HG02678 (cell line): Measurements from ENCODE around the gene RPS21.
"Not testable (repeated sequence)": the region's sequence is repeated elsewhere in the genome, so short reads cannot be mapped to it uniquely, and the experiment has no call there.

Source experiments
- ATAC-seq: cut with Tn5 transposase; IDR thresholded peaks from one replicate; pipeline ENCODE4 v1.9.1; 2021; ENCODE audit warnings: mild to moderate bottlenecking, moderate library complexity; ENCODE audit not compliant: unreplicated experiment

Gene RPS21

DNA sequence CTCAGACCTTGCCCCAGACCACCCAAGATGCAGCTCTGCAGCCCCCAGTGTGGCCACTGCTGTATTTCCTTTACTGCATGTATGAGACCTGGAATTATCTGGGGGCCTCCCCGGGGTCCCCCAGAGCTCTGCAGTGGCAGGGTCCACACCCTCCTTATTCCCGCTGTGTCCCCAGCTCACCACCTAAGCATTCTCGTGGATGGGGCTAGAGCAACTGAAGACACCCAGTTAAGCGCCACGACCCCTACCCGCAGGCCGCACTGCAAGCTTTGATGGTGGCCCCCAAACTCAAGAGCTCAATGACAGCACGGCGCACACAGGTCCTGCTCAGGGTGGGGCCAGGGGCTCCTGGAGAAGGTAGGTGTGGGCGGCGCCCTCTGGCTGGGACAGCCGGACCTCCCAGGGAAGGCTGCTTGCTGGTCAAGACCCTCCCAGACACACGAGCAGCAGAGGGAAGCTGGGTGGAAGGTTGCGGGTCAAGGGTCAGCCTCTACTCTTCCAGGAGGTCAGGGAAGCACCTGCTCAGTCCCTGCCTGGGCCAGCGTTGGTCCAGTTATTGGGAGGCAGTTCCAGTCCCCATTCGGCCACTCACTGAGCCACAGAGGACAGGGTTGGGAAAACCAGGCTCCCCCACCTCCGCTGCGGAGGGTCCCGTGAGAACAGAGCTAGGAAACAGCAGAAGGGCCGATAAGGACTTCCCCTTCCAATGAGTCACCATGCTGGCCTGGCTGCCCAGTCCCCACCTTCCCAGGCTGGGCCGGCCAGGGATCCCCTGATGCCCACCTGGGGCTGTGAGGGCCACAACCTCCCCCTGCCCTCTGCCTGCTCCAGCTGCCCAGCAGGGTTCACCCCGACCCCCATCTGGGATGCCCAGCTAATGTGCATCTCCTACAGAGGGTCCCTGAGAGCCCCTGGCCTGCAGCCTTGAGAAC, 22.7 kb upstream of the RPS21 start:
- no peak for ATAC-seq

DNA sequence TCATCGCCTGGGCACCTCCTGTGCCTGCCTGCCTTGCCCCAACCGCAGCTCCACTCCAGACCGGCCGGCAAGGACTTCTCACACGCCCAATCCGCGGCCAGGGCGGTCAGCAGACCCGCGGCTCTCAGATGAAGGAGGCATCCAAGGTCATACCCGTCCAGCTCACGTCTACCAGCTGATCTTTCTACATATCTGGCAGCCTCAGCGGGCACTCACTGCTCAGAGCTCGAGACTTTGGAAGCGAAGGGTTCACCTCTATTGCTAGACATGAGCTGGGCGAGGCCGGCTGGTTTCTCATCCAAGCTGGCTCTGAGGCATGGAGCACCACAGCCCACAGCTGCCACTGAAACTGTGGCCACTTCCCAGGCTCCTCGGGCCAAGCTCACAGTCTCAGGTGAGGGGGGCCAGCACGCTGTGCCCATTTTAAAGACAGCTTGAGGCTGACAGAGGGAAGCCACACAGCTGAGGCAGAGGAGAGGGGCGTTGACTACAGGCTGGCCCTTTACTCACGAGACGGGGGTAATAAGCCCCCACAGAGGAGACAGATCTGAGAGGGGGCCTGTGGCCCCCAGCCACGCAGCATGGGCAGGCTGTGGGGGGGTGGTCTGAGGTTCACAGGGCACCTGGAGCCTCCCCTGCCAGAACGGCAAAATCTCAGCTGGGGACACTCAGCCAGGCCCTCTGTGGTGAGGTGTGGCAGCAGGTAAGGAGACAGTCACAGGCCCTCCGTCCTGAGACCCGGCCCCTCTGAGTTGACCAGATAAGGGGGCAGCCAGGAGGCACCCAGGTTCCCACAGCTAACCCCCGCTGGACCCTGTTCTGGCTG, 21.8 kb upstream of the RPS21 start:
- ATAC-seq: no peak

DNA sequence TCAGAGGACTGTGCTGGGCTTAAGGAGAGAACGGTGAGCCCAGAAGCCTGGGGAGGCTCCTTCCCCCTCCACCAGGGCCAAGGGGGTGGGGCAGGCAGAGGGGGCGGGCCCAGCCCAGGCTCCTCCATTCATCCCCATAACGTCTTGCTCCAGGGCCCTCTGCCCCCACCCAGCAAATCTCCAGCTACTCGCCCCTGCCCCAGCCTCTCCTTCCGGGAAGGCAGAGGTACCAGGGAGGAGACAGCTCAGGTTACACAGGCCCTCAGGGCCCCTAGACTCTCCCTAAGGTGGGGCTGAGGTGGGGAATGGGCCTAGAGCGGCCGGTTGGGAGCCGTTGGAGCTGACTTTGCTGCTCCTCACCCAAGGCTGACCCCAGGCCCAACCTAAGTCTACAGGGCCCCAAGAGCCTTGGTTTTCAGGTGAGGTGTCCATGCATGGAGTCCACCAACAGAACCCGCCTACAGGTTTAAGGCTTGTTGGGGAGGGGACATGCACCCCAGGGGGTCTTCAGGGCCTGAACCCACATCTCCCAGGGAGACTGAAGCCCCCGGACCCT, 21.0 kb upstream of the RPS21 start:
- ATAC-seq: no peak

DNA sequence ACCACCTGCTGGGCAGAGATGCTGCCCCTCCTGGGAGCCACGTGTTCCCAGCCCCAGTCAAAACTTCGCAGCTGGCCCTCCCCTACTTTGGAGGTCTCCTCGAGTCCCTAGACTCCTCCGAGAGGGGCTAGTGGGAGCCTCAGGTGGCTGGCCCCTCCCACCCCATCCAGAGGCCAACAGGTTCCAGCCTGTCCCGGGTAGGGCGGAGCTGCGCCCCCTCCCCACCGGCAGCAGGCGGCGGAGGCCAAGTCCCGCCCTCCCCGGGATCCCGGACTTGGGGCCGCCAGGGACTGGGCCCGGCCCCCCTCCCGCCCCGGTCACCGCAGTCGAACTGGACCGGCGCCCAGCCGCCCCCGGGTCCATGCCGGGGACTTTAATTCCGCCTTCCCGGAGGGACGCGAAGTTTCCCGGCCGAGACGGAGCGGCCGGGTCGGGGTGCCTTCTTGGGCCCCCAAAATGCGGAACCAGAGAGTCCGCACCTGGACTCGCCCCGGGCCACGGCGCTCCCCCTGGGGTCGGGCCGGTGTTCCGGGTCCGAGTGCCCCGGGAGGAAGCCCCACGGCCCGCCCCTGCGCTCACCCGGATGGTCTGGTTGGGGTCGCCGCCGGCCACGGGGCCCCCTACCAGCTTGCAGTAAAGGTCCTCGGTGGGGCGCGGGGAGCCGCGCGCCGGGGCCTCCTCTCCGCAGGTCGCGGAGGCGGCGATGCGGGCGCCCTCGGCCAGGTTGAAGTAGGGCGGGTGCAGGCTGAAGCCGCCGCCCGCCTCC, 20.4 kb upstream of the RPS21 start:
- ATAC-seq: no peak

DNA sequence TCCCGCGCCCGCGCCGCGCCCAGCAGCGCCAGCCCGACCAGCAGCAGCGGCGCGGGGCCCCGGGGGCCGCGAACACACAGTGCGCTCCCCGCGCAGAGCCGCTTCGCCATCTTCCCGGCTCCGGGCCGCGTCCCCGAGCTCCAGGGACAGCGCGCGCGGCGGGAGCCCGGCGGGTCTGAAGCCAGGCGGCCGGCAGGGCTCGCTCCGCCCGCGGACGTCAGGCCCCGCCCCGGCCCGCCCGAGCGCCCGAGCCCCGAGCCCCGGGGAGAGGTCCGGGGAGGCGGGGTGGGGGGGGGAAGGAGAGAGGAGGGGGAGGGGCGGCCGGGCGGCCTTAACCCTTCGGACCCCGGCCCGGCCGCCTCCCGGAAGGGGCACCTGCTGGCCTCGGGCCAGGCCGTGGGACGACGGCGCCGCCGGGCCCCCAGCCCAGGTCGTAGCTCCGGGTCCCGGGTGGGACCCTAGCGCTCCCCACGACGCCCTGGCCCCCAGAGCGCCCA, 19.7 kb upstream of the RPS21 start, which contains the start of gene LAMA5:
LAMA5 (minus strand) TSS at position 177 of the 497 bp plus-strand sequence; CDS start at position 110, 67 bp downstream.
- ATAC-seq: no peak

DNA sequence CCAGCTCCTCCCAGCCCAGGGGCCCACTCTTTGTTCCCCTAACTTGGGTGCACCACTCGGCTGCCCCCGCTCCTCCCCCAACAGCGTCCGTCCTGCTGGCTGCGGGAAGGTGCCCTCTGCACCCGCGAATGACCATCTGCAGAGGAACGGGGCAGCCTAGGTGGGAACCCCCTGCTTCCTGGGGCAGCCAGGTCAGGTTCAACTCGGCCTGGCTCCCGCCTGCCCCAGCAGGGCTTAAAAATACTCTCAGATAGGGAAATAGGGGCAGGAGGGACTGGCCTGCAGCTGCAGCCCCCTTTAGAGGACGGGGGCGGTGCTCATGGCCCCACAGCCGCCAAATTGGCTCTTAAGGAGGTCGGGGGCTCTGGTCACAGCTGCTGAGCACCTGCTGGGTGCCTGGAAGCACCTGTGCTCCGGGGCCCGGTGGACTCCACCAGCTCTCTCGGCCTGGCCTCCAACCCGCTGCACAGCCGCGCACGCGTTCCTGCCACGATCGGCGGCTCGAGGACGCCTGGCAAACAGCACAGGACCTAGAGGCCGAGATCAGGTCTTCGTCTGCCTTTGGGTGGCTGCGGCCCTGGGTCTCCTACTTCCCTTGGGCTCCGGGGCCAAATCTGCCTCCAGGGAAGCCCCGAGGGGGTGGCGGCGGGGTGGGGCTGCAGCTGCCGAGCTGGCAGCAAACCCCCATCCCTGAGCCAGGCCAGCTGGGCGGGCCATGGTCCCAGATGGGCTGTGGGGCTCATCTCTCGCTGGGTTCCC, 19.1 kb upstream of the RPS21 start:
- ATAC-seq: no peak

DNA sequence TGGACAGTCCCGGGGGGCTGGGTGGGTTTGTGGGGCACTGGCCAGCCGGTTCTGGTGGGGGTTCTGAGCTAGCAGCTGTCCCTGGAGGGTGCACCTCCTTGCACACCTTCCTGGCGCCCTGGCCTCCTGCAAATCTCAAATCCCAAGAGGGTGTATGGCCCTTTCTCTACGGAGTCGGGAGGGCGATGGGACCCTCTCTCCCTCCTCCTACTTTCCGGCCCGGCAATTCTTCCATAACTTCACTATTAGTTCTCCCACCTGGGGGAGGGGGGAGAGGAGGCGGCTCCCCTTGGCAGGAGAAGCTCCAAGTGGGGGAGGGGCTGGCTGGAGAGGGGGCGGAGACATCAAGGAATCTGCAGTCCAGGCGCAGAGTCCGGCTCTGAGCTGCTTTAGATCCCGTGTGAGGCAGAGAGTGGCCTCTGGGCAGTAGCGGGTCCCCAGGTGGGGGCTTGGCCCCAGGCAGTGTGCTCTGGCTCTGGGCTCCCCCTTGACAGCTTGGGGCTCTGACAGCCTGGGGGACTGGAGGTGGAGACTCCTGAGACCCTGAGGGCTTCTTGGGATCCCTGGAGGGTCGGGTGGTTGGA, 18.4 kb upstream of the RPS21 start:
- ATAC-seq: no peak

DNA sequence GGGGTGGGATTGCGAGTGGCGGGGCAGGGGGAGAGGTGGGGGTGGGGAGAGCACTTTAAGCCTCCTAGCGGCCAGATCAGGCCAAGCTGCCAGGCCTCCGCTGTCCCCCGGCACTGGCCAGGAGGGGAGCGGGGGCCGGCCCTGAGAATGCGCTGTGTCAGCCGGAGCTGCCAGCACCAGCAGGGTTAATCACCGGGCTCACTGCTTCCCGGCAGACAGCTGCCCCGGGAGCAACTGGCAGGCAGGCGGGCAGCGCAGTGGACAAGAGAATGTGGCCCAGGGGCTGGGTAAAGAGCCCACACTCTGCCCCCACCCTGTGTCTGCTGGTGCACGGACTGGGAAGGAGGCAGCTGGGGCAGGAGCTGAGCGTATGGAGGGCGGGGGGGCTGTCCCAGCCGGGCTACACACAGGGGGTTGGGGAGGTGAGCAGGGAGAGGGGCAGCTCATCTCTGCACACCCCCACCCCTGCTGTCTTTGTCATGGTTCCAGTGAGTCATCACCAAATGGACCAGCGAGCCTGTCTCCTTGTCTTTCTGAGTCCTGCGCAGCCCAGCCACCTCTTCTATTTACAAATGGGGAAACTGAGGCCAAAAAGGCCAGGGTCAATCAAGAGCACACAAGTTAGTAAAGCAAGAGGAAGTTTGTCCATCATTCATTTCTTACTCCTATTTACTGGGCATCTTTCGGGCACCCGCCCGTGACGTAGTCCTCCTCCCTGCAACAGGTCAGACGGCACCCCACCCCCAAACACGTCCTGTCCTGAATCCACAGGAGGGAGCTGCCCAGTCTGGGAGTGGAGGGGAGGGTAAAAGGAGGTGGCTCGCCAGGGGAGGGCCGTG, 17.7 kb upstream of the RPS21 start:
- no peak for ATAC-seq

DNA sequence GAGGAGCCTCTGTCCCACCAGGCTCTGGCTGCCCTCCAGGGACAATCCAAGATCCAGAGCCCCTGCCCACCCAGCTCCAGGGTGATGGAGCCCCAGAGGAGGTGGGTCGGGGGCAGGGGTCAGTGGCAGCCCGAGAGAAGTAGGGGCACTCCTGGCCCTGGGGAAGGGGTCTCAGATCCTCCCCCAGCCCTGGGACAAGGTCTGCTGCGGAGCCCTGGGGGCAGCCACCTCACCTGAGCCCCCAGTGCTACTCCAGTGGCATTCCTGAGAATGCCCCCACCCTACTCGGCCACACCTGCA, 17.1 kb upstream of the RPS21 start:
- ATAC-seq: no peak

DNA sequence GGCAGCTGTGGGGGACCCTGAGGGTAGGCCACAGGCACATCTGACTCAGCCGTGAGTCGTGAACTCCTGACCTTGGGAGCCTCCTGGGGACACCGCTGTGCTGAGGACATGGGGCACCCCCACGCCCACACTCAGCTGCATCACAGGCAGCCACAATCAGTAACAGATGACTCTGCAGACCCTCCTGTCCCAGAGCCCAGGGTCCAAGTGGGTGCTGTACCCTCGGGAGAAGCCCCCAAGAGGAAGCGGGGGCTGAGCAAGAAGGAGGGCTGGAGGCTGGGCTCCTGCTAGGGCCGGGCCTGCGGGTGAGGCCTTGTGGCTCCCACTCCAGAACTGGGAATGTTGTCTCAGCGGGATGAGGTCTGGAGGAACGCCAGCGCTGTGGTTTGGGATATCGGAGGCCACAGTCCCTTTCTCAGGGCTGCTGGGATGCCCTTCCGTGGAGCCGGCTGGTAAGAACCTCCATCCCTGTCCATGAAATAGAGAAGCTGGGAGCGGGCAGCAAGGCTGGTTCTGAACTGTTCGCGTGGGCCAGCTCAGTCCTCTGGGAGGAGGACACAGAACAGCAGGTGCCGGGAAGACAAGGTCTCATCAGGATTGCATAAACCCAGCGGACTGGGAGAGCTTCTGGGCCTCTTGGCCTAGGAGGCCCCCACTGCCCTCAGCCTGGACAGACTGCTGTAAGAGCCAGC, 16.6 kb upstream of the RPS21 start:
- ATAC-seq: no peak

DNA sequence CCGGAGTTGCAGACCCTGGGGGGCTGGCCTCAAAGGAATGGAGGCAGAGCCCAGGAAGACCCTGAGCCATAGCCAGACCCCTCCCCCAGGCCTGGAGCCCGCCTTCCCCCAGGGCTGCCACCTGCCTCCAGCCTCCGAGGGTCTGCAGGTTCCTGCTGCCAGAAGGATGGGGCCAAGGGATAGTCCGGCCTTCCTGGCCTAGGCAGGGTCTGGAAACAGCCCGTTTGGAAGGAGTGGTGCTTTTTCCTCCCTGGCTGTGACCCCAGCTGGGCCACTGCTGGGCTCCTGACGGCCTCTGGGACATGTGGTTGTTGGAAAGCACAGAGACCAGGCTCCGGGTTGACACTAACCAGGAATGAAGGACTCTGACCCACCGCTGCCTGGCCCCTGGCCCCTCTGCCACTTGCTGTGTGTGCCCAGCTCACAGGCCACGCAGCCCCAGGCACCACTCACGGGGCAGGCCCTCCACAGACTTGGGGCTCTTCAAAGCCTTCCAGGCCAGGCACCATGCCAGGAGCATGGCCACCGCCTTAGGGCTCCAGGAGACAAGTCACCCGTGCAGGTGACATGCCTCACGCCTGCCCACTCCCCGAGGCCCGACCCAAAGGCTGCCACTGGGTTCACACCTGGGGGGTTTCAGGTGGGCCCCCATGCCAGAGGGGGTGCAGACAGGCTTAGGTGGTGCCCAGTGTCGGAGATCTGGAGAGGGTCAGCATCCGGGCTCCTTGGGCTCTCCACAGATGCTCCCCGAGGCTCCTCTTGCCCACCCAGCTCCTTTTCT, 15.9 kb upstream of the RPS21 start:
- no peak for ATAC-seq

DNA sequence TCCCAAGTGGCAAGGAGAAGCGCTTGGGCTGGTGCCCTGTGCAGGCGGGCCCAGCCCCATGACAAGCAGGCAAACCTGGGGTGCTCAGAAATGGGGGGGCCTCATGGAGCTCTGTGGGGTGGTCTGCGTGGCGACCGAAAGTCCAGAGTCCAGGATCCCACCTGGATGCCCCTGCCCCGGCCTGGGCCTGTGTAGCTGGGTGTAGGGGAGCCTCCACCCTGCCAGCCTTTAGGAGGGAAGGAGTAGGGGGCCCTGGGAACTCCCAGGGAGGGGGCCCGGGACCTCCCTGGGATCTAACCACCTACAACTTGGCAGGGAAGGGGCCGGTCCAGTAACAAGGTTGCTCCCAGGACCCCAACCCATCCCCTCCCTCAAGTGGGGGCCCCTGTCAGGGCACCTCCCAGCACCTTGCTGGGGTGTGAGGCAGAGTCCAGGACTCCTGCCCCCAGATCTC, 15.3 kb upstream of the RPS21 start:
- ATAC-seq: no peak

DNA sequence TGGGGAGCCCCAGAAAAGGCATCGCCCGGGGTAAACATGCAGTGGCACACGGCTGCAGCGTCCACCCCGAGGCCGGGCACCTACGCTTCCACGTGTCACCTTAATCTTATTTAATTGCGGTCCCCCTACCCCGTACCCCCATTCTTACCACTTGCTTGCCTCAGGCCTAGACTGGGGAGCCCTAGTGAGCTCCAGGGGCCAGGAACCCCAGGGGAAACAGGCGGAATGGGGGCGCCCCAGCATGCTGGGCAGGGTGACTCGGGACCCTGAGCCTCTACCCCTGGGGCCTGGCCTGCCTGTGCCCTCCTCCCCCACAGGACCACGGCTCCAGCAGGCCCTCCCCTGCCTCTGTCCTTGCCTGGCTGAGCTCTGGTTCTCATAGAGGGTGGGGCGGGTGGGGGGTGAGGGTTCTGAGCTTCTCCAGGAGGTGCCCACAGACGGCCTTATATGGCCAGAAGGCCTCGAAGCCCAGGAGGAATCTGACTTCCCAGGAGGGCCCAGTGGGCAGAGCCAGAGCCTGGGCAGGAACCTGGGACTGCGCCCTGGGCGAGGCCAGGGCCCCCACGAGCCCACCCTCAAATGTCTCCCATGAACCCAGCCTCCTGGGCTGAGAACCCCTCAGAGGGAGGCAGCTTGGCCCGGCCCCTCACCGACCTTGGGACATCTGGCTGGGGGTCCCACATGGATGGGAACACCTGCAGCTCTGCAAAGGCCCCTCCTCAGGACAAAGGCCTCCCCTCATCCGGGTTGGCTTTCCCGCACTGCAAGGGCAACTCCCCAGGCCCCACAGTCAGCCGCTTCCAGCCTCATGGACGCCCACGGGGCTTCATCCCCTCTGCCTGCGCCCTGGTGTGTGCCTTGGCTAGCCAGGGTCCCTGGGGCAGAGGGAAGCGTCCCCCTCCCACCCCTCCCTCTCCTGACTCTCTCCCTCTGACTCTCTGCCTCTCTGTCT, 14.6 kb upstream of the RPS21 start:
- ATAC-seq: no peak

DNA sequence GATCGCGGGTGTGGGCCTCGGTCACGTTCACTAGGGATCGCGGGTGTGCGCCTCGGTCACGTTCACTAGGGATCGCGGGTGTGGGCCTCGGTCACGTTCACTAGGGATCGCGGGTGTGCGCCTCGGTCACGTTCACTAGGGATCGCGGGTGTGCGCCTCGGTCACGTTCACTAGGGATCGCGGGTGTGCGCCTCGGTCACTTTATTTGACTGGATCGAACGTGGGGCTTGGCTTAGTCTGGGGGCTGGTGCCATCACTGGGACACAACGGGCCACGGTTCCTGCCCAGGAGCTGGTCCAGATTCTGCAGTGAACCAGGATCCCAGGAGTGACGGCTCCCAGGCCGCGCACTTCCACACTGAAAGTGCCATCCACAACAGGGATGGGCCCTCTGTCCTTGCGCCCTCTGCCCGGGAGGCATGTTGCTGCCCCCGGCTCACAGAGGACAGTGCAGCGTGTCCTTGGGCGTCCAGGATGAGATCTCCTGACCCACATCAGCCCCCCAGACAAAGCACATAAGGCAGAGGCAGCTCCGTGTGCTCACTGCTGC, 13.2 kb upstream of the RPS21 start:
- ATAC-seq: not testable (repeated sequence)

DNA sequence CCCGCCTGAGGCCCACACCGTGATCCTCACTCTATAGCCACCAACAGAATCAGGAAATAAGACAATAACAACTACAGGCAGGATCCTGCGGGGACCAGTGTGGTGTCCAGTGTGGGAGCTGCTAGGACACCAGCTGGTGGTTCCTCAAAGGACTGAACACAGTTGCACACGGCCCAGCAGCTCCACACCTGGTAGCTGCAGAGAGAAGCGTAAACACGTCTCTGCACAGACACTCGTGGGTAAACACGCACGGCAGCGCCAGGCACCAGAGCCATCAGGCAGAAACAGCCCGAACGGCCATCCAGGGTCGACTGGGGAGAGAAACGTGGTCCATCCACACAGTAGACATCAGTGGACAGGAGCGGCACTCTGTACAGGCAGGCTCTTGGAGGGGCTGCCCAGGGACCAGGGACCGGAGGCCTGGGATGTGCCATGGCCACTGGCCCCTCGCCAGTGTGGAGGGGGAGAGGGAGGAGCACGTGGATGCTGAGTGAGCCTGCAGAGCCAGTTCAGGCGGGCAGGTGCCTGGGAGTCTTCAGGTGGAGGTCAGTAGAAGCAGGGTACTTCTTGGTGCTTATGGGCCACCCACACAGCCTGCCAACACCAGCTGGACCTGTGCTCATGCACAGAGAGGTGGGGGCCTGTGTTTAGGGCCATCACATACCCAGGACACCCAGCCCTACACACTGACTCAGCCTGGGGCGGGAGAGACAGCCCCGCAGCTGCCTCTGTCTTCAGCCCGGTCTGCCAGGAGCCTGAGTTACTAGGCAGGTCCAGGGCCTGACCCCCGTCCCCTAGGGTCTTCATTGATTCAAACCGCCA, 12.4 kb upstream of the RPS21 start:
- no peak for ATAC-seq
